Chondrocyte (in vitro differentiated cells): ENCODE results near the gene CFL1. TPM values are rescaled to one million over a fixed set of nuclear protein-coding genes. Genes with fewer than 3 reads are reported as not detected.

Experiments used
- DNase-seq: peaks from one replicate; pipeline ENCODE4 v3.0.0; 2021; ENCODE audit warnings: mixed read lengths, low spot score
- H3K27ac Mint-ChIP-seq: one replicate; pipeline ENCODE4 v1.8.0; 2021; ENCODE audit warnings: mild to moderate bottlenecking, moderate library complexity, mixed read lengths; ENCODE audit not compliant: unreplicated experiment
- H3K27me3 Mint-ChIP-seq: 2 replicates; pipeline ENCODE4 v1.8.0; 2021; ENCODE audit warnings: low read depth, mixed read lengths
- H3K36me3 Mint-ChIP-seq: 2 replicates; pipeline ENCODE4 v1.8.0; 2021; ENCODE audit warnings: low read depth, mixed read lengths
- H3K4me1 Mint-ChIP-seq: 2 replicates; pipeline ENCODE4 v1.8.0; 2021; ENCODE audit warnings: low read depth, mild to moderate bottlenecking, mixed read lengths
- H3K4me3 Mint-ChIP-seq: one replicate; pipeline ENCODE4 v1.8.0; 2021; ENCODE audit warnings: mild to moderate bottlenecking, moderate library complexity, mixed read lengths; ENCODE audit not compliant: unreplicated experiment
- H3K9me3 Mint-ChIP-seq: 2 replicates; pipeline ENCODE4 v1.8.0; 2021; ENCODE audit warnings: low read depth, mixed read lengths
- total RNA-seq: library from RNA; stranded (reverse); gene quantifications from 3 replicates; pipeline ENCODE4 v1.2.1, GENCODE V29; 2021
- TF ChIP-seq, protein P1 (sequence below): fragments of 200-600 bp; sonication (generic); IDR thresholded peaks from 2 replicates; pipeline ENCODE4 v1.5.0; 2021; ENCODE audit warnings: antibody characterized with exemption, mild to moderate bottlenecking, moderate library complexity

CFL1 gene
- total RNA-seq, 1 donor from 2014 or later: 1,222 TPM

DNA sequence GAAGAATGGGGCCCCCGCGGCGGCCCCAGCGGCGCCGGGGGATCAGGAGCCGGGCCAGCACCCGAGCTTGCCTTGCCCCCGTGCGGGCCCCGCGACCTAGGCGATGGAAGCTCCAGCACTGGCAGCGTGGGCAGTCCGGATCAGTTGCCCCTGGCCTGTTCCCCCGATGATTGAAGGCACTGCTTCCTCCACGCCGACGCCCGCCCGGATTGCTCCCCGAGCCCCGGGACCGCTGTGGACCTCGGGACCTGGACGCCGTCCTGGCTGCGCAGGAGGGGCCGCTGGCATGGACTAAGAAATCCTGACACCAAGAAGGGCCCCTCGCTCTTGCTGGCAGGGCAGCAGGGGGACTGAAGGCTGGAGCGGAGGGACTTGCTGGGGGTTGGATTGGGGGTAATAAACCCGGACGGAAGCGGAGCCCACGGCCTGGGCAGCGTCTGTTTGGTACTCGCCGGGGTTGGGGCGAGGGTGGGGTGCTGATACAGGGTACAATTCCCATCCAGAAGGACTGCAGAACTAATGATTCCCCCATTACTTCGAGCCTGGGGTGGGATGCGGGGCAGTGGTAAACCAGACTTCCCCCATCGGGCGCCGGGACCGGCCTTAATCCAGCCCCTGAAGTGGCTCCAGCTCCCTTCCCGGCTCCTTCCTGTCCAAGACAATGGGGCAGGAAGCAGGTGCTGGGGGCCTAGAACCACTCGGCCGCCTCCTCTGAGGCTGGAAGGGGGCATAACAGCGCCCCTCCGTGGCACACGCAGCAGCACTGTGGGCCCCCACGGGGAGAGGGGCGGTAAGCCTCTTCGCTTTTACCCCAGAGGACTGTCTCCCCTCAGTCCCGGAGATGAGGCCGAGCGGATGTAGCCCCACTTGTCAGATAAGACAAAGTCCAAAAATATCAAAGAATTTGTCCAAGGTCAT is 33.5 kb upstream of the CFL1 start:
- peaks cover 50% of the 10 kb centered on the region for H3K4me1 Mint-ChIP-seq
- no peak for DNase-seq
- peak overlapping the region; percentile 71 for H3K4me3 Mint-ChIP-seq
- H3K9me3 Mint-ChIP-seq: no peaks in the 10 kb centered on the region
- H3K27ac Mint-ChIP-seq: peak overlapping the region; percentile 45
- TF ChIP-seq, protein P1, sequence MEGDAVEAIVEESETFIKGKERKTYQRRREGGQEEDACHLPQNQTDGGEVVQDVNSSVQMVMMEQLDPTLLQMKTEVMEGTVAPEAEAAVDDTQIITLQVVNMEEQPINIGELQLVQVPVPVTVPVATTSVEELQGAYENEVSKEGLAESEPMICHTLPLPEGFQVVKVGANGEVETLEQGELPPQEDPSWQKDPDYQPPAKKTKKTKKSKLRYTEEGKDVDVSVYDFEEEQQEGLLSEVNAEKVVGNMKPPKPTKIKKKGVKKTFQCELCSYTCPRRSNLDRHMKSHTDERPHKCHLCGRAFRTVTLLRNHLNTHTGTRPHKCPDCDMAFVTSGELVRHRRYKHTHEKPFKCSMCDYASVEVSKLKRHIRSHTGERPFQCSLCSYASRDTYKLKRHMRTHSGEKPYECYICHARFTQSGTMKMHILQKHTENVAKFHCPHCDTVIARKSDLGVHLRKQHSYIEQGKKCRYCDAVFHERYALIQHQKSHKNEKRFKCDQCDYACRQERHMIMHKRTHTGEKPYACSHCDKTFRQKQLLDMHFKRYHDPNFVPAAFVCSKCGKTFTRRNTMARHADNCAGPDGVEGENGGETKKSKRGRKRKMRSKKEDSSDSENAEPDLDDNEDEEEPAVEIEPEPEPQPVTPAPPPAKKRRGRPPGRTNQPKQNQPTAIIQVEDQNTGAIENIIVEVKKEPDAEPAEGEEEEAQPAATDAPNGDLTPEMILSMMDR: peak; percentile 54
- H3K27me3 Mint-ChIP-seq: no peaks in the 10 kb centered on the region
- H3K36me3 Mint-ChIP-seq: peaks cover 9% of the 10 kb centered on the region

DNA sequence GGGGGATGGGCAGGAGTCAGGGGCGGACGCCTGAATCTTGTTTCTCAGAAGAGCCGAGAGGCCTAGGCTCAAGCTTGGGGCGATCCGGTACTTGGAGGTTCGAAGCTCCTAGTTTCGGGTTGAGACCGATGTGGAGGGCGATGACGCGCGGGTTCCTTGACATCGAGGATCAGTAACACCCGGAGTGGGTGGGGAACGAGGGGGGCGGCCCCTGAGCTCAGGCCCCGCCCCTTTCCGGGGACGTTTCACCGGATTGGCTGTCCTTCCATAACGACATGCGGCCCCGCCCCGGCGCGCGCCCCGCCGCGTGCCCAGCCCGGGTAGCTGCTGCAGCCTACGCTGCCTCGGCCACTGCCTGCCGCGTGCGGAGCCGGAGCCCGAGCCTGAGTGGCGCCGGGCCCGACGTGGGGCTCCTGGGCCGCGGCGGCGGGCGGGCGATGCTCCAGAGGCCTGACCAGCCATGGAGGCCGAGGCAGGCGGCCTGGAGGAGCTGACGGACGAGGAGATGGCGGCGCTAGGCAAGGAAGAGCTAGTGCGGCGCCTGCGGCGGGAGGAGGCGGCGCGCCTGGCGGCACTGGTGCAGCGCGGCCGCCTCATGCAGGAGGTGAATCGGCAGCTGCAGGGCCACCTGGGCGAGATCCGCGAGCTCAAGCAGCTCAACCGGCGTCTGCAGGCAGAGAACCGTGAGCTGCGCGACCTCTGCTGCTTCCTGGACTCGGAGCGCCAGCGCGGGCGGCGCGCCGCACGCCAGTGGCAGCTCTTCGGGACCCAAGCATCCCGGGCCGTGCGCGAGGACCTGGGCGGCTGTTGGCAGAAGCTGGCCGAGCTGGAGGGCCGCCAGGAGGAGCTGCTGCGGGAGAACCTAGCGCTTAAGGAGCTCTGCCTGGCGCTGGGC is 32.6 kb upstream of the CFL1 start, which contains the start of gene CCDC85B:
CCDC85B (plus strand) TSS at position 350 of the 895 bp plus-strand sequence; CDS start at position 461, 111 bp downstream.
- Mint-ChIP-seq H3K4me3 (peak within 1 kb of the TSS; percentile 99), H3K27ac (peak within 1 kb of the TSS; percentile 99), H3K9me3 (no peaks in the 10 kb centered on the region), H3K27me3 (no peaks in the 10 kb centered on the region), H3K4me1 (peaks cover 52% of the 10 kb centered on the region), H3K36me3 (peaks cover 9% of the 10 kb centered on the region)
- TF ChIP-seq, protein P1: peak; percentile 63
- peak; percentile 98 for DNase-seq

DNA sequence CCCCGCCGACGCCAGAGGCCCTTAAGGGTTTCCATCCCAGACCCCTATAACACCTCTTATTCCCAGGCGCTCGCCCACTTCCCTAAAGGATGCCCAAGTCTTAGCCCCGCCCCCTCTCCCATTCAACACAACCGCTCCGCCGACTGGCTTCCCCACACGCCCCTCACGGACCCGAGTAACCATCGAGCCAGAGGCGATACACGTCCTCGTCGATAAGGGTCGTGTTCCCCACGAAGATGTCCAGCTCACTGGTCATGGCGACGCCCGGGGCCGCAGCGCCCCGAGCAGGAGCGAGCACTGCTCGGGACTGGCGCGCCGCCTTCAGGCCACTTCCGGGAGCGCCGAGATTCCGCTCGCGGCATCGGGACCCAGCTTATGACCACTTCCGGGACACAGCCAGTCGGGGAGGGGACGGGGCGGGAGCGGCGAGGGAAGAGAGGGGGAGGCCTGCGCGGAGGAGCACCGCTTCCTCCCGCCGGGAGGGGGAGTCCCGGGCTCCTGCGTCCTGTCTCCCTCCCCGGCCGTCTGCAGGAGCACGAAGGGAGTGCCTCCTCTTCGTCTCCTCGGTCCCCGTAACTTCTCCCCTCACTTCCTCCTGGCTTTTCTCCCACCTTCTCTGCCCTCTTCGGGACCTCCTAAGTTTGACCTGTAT is 30.3 kb upstream of the CFL1 start, which contains the start of gene FIBP:
FIBP (minus strand) TSS at position 309 of the 652 bp plus-strand sequence; CDS start at position 256, 53 bp downstream.
- Mint-ChIP-seq H3K9me3 (no peaks in the 10 kb centered on the region), H3K36me3 (peaks cover 19% of the 10 kb centered on the region), H3K4me3 (peak within 1 kb of the TSS; percentile 99), H3K27ac (peak within 1 kb of the TSS; percentile 99), H3K4me1 (peaks cover 61% of the 10 kb centered on the region), H3K27me3 (no peaks in the 10 kb centered on the region)
- peak; percentile 97 for DNase-seq
- TF ChIP-seq, protein P1: peak; percentile 84

DNA sequence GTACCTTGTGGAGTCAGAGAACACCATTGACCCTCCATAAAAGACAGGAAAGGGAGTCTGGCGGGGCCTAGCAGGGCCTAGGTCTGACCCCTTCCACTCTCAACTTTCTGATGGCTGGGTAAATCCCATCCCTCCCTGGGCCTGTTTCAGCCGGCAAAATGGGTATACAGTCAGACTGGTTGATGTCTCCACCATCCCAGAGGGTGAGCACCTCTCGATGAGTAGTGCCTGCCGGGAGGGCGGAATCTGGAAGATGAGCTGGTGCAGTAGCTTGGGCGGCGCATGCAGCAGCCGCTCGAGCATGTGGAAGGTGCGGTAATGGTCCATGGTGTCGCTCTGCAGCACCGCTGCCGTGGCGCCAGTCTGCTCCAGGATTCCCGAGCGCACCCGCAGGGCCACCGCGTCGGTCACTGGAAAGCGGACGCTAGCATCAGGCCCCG is 29.8 kb upstream of the CFL1 start:
- TF ChIP-seq, protein P1: no peak
- Mint-ChIP-seq H3K36me3 (peaks cover 19% of the 10 kb centered on the region), H3K4me1 (peaks cover 57% of the 10 kb centered on the region), H3K9me3 (no peaks in the 10 kb centered on the region), H3K4me3 (peak overlapping the region; percentile 99), H3K27me3 (no peaks in the 10 kb centered on the region), H3K27ac (peak overlapping the region; percentile 99)
- no peak for DNase-seq
